PFSK-1 (cell line): ENCODE measurements around the gene SEMA3B.

Source experiments
- POLR2AphosphoS5 ChIP-seq: IDR thresholded peaks from 2 replicates; pipeline ENCODE4 v1.6.1; 2012; ENCODE audit warnings: low read depth, mild to moderate bottlenecking, control low read depth, low read length, moderate library complexity
- SIN3A ChIP-seq: IDR thresholded peaks from 2 replicates; pipeline ENCODE4 v1.6.1; 2012; ENCODE audit warnings: mild to moderate bottlenecking, low read length, moderate library complexity, borderline replicate concordance; ENCODE audit not compliant: insufficient read depth

DNA sequence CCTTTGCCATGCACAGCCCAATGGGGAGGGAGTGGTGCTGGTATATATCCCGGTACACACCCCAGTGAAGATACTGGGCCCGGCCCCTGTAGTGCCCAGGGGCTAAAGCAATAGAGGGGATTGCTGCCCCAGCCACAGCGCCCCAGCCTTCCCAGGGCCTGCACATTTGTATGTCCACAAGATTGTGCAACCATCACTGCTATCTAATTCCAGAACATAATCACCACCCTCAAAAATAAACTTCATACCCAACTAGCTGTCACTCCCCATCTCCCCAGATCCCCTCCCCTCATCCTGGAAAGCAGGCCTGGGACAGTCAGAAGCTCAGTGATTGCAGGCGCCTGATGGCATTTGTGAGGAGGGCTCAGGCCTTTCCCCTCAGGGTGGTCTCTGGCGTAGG lies 19.5 kb upstream of the SEMA3B start:
- TF ChIP-seq SIN3A (no peak), POLR2AphosphoS5 (no peak)
